Limb (tissue), 2 donors: ENCODE data around the gene DPF3.
A peak's percentile ranks its signal among the peaks of the same experiment; 100 is the strongest.

Experiments used
- DNase-seq, 2 donors: peaks; one replicate each; pipeline ENCODE4 v3.0.0-alpha.2; 2016; ENCODE audit errors: extremely low spot score in 2 of 2

DPF3 gene

GRCh38 chr14:72617391-72618031, 276.4 kb downstream of the DPF3 start:
- peak; percentile 24 to 50 for DNase-seq

- no peak for DNase-seq
These were observed 277.1 kb downstream of the DPF3 start for GRCh38 chr14:72616811-72617210.

- peak in 1 of 2 donors; percentile 67 for DNase-seq
These were observed 277.6 kb downstream of the DPF3 start for GRCh38 chr14:72616294-72616693.

- DNase-seq: no peak
These were observed 278.3 kb downstream of the DPF3 start for GRCh38 chr14:72615451-72616121.

- no peak for DNase-seq
These were observed 278.9 kb downstream of the DPF3 start for GRCh38 chr14:72614891-72615415.

GRCh38 chr14:72614365-72614764, 279.5 kb downstream of the DPF3 start:
- DNase-seq: no peak

GRCh38 chr14:72613975-72614319, 280.0 kb downstream of the DPF3 start:
- DNase-seq: no peak

GRCh38 chr14:72613231-72613974, 280.5 kb downstream of the DPF3 start:
- DNase-seq: no peak

- peak in 1 of 2 donors; percentile 12 for DNase-seq
These were observed 281.9 kb downstream of the DPF3 start for GRCh38 chr14:72612041-72612440.

GRCh38 chr14:72611506-72611905, 282.4 kb downstream of the DPF3 start:
- no peak for DNase-seq

- DNase-seq: no peak
These were observed 283.1 kb downstream of the DPF3 start for GRCh38 chr14:72610831-72611200.

GRCh38 chr14:72610096-72610830, 283.6 kb downstream of the DPF3 start:
- no peak for DNase-seq

- DNase-seq: no peak
These were observed 284.5 kb downstream of the DPF3 start for GRCh38 chr14:72609205-72609916.

GRCh38 chr14:72608391-72609204, 285.3 kb downstream of the DPF3 start:
- DNase-seq: no peak

GRCh38 chr14:72607386-72608130, 286.3 kb downstream of the DPF3 start:
- peak in 1 of 2 donors; percentile 15 for DNase-seq

- DNase-seq: no peak
These were observed 287.0 kb downstream of the DPF3 start for GRCh38 chr14:72606879-72607278.

GRCh38 chr14:72605921-72606220, 288.0 kb downstream of the DPF3 start:
- DNase-seq: no peak

GRCh38 chr14:72605096-72605920, 288.6 kb downstream of the DPF3 start:
- peak in 1 of 2 donors; percentile 22 for DNase-seq

GRCh38 chr14:72604133-72604532, 289.8 kb downstream of the DPF3 start:
- DNase-seq: peak in 1 of 2 donors; percentile 5
